Adrenal gland (tissue), 12 donors: ENCODE results near the gene PARVB. TPM values are rescaled to one million over a fixed set of nuclear protein-coding genes. Genes with fewer than 3 reads are reported as not detected.

ENCODE experiments used
- DNase-seq, 7 donors: peaks; one replicate each; pipeline ENCODE4 v3.0.0-alpha.2; 2019 to 2020
- H3K27ac ChIP-seq, 5 donors: fragments of 200-600 bp; sonication (generic) in 4 of 5; 1 replicate in 3 of 5; 2 replicates in 2 of 5; pipeline versions ENCODE4 v1.5.1 to v1.8.0; 2016 to 2020; ENCODE audit warnings: mild to moderate bottlenecking in 1 of 5
- H3K27me3 ChIP-seq: fragments of 200-600 bp; 2 replicates; pipeline ENCODE4 v1.8.0; 2021
- H3K36me3 ChIP-seq, 2 donors: fragments of 200-600 bp; replicated peaks in 1 of 2; 1 replicate in 1 of 2; 2 replicates in 1 of 2; pipeline versions ENCODE4 v1.5.1 to v1.8.0; 2018 to 2022
- H3K4me1 ChIP-seq, 2 donors: fragments of 200-600 bp; replicated peaks in 1 of 2; 1 replicate in 1 of 2; 2 replicates in 1 of 2; pipeline versions ENCODE4 v1.5.1 to v1.8.0; 2018 to 2021
- H3K4me3 ChIP-seq, 4 donors: fragments of 200-600 bp; sonication (generic) in 3 of 4; one replicate each; pipeline ENCODE4 v1.5.1; 2016 to 2018
- H3K9me3 ChIP-seq, 3 donors: fragments of 200-600 bp; sonication (generic) in 1 of 3; replicated peaks in 1 of 3; 1 replicate in 2 of 3; 2 replicates in 1 of 3; pipeline versions ENCODE4 v1.5.1 to v1.8.0; 2016 to 2021
- POLR2A ChIP-seq, 2 donors: fragments of 450-650 bp; IDR thresholded peaks; one replicate each; pipeline ENCODE4 v1.6.1; 2017; ENCODE audit warnings: antibody characterized with exemption in 2 of 2, mild to moderate bottlenecking in 2 of 2, moderate library complexity in 1 of 2
- WGBS, 4 donors: extraction: QIAGEN DNeasy Blood & Tissue Kit in 2 of 4; methylation state at CpG; one replicate each; pipeline versions ENCODE4 v1.1.5 to v1.1.7; 2013 to 2017; 5-methylcytosine and 5-hydroxymethylcytosine counted together
- intact Hi-C, 2 donors: fragments of 100-400 bp; cut with DNase I; formaldehyde crosslinking; loops; one replicate each; pipeline versions ENCODE4 v1.14.1 to v1.15.0; 2022 to 2023
- polyA plus RNA-seq, 3 donors: library from polyadenylated mRNA; stranded (reverse); fragments of 200-250 nt in 2 of 3; fragments of 350-450 nt in 1 of 3; fragmentation: Illumina TruSeq in 1 of 3; extraction: RNeasy Lipid Tissue Mini Kit (QIAGEN cat#74804) in 1 of 3; gene quantifications; one replicate each; pipeline ENCODE4 v1.2.3, GENCODE V29; 2013 to 2014
- total RNA-seq, 9 donors: library from RNA; depleted of rRNA in 4 of 9; stranded (reverse); fragments of >200 nt in 4 of 9; fragments of 120-200 nt in 1 of 9; fragmentation: NEBNext Ultra II Directional in 1 of 9; extraction: Animal tissue kit (Norgen Biotek cat#: 25700) in 1 of 9; gene quantifications; one replicate each; pipeline versions ENCODE4 v1.1.0 to v1.2.4, GENCODE V29; 2013 to 2023
- TF ChIP-seq, protein P1 (sequence below), 6 experiments: fragments of 450-650 bp in 4 of 6; fragments of 200-600 bp in 2 of 6; sonication (generic) in 1 of 6; IDR thresholded peaks; 1 replicate in 5 of 6; 2 replicates in 1 of 6; pipeline versions ENCODE4 v1.5.1 to v1.8.0; 2016 to 2021; ENCODE audit warnings: antibody characterized with exemption in 6 of 6, mild to moderate bottlenecking in 2 of 6, moderate library complexity in 1 of 6
- donor health status: healthy with polysubstance abuse.
- donor health status: Bipolar disorder and iron deficiency.
- donor health status: DM: yes; HTN: yes; CAD: no.
- donor health status: DM: no; HTN: no; CAD: no.
- donor health status: DM: no; HTN: no; CAD: no.
- donor health status: DM: yes; HTN: yes; CAD: no.

PARVB gene
- total and polyA plus RNA-seq, 12 donors, result 16.9 to 77.6 (median 45.9) TPM

- peak overlapping the region in 2 of 5 donors; percentile 26 to 75 for H3K27ac ChIP-seq
Observed at GRCh38 chr22:44172370-44173108, 148.4 kb downstream of the PARVB start.

DNA sequence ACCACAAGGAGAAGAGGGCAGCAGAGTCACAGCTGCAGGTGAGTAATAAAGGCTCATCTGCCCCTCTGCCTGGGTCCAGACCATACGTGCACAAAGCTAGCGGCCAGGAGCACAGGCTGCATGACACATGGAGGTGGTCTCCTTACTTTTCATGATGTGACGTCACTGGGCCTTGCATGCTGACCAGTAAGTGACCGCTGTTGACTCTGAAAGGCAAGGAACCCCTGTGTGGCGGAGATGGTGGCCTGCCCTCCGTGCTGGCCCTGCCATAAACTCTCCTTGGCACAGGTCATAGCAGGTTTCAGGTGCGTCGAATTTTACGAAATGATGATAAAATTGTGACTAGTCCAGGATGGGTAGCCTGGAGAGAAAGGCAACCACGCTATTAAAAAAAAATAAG, 149.1 kb downstream of the PARVB start:
- intact Hi-C loops, result no loop called here
- no peaks in the 10 kb centered on the region for H3K4me1 ChIP-seq
- H3K4me3 ChIP-seq, result no peak overlapping the region
- no peak for DNase-seq
- H3K9me3 ChIP-seq, result no peaks in the 10 kb centered on the region
- H3K27me3 ChIP-seq, result no peaks in the 10 kb centered on the region
- TF ChIP-seq, protein P1, sequence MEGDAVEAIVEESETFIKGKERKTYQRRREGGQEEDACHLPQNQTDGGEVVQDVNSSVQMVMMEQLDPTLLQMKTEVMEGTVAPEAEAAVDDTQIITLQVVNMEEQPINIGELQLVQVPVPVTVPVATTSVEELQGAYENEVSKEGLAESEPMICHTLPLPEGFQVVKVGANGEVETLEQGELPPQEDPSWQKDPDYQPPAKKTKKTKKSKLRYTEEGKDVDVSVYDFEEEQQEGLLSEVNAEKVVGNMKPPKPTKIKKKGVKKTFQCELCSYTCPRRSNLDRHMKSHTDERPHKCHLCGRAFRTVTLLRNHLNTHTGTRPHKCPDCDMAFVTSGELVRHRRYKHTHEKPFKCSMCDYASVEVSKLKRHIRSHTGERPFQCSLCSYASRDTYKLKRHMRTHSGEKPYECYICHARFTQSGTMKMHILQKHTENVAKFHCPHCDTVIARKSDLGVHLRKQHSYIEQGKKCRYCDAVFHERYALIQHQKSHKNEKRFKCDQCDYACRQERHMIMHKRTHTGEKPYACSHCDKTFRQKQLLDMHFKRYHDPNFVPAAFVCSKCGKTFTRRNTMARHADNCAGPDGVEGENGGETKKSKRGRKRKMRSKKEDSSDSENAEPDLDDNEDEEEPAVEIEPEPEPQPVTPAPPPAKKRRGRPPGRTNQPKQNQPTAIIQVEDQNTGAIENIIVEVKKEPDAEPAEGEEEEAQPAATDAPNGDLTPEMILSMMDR (IDR thresholded peaks at IDR 0.05), result no peak
- no peak for TF ChIP-seq POLR2A (IDR thresholded peaks at IDR 0.05)
- no peaks in the 10 kb centered on the region for H3K36me3 ChIP-seq
- WGBS, 4 donors, result 86 to 96% (median 90%) methylated on average over 6 to 10 of the region's 10 CpGs
- peak overlapping the region in 2 of 5 donors; percentile 26 to 75 for H3K27ac ChIP-seq

More at GRCh38 chr22:44172370-44173108, 148.4 kb downstream of the PARVB start:
- Histone ChIP-seq H3K9me3 (no peaks in the 10 kb centered on the region), H3K36me3 (no peaks in the 10 kb centered on the region), H3K27me3 (no peaks in the 10 kb centered on the region), H3K4me1 (no peaks in the 10 kb centered on the region), H3K4me3 (no peak overlapping the region)
- 72 to 83% (median 75%) methylated on average over 20 to 22 of the region's 22 CpGs for WGBS, 4 donors
- peak in 6 of 7 donors; percentile 41 to 78 (median 64) for DNase-seq
- intact Hi-C loops, result no loop called here
- TF ChIP-seq, protein P1 (IDR thresholded peaks at IDR 0.05), result no peak
- TF ChIP-seq POLR2A (IDR thresholded peaks at IDR 0.05), result no peak

DNA sequence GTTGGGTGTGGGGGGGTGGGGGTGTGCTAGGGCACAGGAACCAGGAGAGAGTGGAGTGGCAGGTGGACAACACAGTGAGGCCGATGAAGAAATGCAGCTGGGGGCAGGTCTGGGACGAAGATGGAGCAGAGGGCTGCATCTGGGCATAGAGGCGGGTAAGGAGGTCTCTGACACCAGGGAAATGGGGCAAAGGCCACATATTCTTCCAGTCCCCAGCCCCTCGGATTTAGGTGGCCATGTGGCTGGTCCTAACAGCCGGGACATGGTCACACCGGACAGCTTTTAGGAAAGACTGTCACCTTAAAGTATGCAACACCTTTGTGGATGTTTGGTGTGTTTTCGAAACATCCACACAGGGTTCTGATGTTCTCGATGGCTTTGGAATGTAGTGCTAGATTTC, 151.6 kb downstream of the PARVB start:
- no peaks in the 10 kb centered on the region for H3K4me1 ChIP-seq
- WGBS, 4 donors, result 79 to 89% (median 83%) methylated on average over 6 to 8 of the region's 8 CpGs
- no peak overlapping the region for H3K4me3 ChIP-seq
- intact Hi-C loops, result no loop called here
- no peaks in the 10 kb centered on the region for H3K27me3 ChIP-seq
- no peaks in the 10 kb centered on the region for H3K9me3 ChIP-seq
- no peaks in the 10 kb centered on the region for H3K36me3 ChIP-seq
- no peak for TF ChIP-seq POLR2A (IDR thresholded peaks at IDR 0.05)
- TF ChIP-seq, protein P1 (IDR thresholded peaks at IDR 0.05), result no peak
- DNase-seq, result no peak
- no peak overlapping the region for H3K27ac ChIP-seq

GRCh38 chr22:44179196-44179988, 155.3 kb downstream of the PARVB start:
- no peak for TF ChIP-seq POLR2A (IDR thresholded peaks at IDR 0.05)
- TF ChIP-seq, protein P1 (IDR thresholded peaks at IDR 0.05), result no peak
- 60 to 69% (median 65%) methylated on average over 10 of the region's 10 CpGs for WGBS, 4 donors
- intact Hi-C loops, result no loop called here
- Histone ChIP-seq H3K9me3 (no peaks in the 10 kb centered on the region), H3K27me3 (no peaks in the 10 kb centered on the region), H3K27ac (no peak overlapping the region), H3K4me3 (no peak overlapping the region), H3K4me1 (no peaks in the 10 kb centered on the region), H3K36me3 (no peaks in the 10 kb centered on the region)
- DNase-seq, result no peak
